NCI-H2196 (cell line): Measurements from ENCODE around the gene MT1F.

Source experiments
- DNase-seq: peaks from one replicate; lab custom pipeline; 2025; ENCODE audit not compliant: unreplicated experiment; lab: John Stamatoyannopoulos, UW

Gene MT1F

DNA sequence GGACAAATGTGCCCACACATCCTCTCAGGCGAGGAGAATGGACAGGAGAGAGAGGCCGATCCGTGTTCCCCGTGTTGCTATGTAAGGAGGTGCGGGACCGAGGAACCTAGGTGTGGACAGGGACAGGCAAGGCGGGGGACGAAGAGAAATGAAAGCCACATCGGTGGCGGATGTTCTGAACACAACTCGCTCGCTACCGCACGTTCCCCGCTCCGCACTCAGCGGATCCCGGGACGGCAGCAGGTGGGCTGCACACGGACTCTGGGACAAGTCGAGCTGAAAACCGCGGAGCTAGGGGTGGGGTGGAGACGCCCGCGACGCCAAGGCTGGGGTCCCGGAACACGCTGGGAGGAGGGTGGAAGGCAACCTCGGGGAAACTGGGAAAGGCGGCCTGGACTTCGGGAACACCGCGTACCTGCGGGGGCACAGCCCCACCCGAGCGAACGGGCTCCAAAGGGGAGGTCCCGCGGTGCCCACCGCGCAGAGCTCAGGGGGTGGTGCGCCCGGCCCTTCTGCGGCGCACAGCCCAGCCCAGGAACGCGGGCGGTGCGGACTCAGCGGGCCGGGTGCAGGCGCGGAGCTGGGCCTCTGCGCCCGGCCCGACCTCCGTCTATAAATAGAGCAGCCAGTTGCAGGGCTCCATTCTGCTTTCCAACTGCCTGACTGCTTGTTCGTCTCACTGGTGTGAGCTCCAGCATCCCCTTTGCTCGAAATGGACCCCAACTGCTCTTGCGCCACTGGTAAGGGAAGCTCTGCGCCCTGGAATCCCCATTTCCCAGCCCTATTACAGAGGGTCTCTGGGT lies 32.4 kb upstream of the MT1F start, which contains the start of gene MT1E:
Gene MT1E (plus strand): TSS at position 642 of the 803 bp plus-strand sequence. CDS start 71 bp downstream, at position 713.
- DNase-seq = no peak

- DNase-seq = no peak
These were observed 31.7 kb upstream of the MT1F start for GRCh38 chr16:56625943-56626654.

DNA sequence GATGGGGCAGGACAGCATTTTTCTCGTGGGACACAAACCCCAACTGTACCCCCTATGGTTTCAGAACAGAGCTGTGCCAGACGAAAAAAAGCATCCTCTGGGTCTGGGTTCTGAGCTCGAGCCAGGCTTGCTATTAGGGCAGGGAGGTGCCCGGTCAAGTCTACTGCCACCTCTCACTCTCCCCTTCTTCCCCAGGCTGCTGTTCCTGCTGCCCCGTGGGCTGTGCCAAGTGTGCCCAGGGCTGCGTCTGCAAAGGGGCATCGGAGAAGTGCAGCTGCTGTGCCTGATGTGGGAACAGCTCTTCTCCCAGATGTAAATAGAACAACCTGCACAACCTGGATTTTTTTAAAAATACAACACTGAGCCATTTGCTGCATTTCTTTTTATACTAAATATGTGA lies 31.1 kb upstream of the MT1F start:
- no peak for DNase-seq

DNA sequence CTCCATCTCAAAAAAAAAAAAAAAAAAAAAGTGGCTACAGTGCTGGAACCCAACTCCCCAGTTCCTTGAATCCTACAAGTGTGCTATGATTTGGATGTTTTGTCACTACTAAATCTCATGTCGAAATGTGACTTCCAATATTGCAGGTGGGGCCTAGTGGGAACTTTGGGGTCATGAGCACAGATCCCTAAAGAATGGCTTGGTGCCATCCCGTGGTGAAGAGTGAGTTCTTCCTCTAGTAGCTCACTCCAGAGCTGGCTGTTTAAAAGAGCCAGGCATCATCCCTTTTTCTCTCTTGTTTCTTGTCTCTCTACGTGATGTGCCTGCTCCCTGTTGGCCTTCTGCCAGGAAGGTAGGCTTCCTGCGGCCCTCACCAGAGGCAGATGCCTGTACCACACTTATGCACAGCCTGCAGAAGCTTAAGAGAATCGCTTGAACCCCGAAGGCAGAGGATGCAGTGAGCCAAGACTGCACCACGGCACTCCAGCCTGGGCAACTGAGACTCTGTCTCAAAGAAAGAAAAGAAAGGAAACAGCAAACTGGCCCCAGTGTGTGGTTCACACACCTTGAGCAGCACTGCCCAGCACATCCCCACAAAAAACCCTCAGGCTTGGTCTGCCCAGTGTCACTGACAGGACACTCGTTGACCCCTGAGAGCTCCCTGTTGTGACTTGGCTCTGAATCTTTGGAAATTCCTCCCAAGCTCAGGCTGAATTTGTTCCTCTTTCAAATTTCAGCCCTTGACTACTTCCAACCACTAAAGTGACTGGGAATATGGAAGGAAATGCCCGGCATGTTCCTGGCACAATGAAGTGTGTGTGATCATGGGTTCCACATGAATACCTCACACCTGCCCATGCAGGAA lies 29.0 kb upstream of the MT1F start:
- DNase-seq = no peak

DNA sequence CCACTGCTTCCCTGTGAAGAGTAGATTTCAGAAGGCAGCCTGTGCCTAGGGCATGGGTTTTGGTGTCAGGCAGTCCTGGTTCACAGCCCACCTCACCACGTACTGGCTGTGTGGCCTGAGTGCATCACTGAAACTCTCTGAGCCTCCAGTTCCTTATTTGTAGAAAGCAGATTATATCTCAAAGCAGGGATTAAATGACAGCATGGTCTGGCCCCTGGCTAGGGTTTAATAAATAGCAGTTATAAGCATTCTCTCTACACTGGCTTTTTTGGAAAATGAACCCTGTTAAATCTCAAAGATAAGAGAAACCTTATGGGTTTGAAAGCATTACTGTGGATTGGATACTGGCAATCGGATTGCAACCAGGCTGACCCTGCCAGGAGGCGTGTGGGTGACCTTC lies 28.2 kb upstream of the MT1F start:
- no peak for DNase-seq

- no peak for DNase-seq
These were observed 27.6 kb upstream of the MT1F start for GRCh38 chr16:56630134-56630533.

DNA sequence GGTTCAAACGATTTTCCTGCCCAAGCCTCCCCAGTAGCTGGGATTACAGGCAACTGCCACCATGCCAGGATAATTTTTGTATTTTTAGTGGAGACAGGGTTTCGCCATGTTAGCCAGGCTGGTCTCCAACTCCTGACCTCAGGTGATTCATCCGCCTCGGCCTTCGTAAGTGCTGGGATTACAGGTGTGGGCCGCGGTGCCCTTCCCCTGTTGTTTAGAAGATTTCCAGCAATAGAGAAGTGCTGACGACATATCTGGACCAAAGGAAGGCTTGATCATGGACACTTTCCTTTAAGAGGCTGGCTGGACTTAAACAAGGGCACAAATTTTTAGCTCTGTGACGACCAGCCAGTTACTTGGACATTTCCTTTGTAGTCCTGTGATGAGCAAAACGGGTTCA lies 26.6 kb upstream of the MT1F start:
- DNase-seq = no peak

GRCh38 chr16:56631832-56632155 lies 26.0 kb upstream of the MT1F start:
- DNase-seq = no peak

DNA sequence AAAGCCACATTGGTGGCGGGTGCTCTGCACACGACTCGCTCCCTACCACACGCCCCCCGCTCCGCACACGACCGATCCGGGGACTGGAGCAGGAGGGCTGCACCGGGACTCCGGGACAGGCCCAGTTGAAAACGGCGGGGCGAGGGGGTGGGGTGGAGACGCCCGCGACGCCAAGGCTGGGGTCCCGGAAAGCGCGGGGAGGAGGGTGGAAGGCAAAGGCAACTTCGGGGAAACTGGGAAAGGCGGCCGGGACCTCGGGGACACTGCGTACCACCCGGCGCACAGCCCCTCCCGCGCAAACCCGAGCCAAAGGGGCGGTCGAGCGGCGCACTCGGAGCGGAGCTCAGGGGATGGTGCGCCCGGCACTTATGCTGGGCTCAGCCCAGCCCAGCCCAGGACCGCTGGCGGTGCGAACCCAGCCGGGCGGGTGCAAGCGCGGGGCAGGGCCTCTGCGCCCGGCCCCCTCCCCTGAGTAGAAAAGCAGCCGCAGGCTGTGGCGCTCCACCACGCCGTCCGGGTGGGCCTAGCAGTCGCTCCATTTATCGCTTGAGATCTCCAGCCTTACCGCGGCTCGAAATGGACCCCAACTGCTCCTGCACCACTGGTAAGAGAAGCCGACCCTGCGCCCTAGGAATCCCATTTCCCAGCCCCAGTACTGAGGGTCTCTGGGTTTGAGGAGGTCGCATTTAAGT lies 25.5 kb upstream of the MT1F start, which contains the start of gene MT1M:
Gene MT1M (plus strand): TSS at position 504 of the 692 bp plus-strand sequence. CDS start 73 bp downstream, at position 577.
- DNase-seq = no peak

DNA sequence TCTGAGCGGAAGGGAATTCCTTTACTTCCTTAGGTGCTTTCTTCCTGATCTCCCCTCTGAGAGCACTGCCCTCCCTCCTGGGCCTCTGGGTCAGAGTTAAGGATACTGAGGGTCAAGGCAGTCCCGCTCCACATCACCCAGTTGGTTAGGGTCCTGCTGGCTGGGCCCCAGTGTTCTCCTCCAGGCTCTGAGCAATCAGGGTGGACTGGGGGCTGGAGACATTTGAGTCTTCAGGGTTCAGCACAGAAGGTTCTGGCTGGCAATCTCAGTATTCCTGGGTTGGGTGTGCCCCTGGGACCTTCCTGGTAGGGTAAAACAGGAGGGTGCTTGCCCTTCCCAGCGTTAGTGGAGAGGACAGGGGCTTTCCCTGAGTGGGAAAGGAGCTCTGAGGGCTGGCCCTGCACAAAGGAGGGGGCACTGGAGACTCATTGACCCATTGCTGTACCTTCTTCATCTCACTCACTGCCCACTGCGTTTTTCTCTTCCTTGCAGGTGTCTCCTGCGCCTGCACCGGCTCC lies 24.9 kb upstream of the MT1F start:
- no peak for DNase-seq

- no peak for DNase-seq
These were observed 24.2 kb upstream of the MT1F start for GRCh38 chr16:56633535-56633934.

DNA sequence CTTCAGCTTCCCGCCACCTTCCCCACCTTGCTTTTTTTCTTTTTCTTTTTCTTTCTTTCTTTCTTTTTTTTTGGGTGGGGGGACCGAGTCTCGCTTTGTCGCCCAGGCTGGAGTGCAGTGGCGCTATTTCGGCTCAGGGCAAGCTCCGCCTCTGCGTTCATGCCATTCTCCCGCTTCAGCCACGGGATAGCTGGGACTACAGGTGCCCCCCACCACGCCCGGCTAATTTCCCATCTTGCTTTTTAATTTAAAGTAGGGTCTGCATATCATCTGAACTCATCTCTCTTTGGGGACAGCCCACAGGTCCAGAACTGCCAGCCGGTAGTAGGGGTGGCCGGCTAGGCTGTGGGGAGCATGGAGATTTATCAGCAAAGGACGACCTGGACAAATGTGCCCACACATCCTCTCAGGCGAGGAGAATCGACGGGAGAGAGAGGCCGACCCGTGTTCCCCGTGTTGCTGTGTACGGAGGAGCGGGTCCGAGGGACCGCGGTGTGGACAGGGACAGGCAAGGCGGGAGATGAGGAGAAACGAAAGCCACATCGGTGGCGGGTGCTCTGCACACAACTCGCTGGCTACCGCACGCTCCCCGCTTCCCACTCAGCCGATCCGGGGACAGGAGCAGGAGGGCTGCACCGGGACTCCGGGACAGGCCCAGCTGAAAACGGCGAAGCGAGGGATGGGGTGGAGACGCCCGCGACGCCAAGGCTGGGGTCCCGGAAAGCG lies 22.9 kb upstream of the MT1F start:
- DNase-seq = no peak

DNA sequence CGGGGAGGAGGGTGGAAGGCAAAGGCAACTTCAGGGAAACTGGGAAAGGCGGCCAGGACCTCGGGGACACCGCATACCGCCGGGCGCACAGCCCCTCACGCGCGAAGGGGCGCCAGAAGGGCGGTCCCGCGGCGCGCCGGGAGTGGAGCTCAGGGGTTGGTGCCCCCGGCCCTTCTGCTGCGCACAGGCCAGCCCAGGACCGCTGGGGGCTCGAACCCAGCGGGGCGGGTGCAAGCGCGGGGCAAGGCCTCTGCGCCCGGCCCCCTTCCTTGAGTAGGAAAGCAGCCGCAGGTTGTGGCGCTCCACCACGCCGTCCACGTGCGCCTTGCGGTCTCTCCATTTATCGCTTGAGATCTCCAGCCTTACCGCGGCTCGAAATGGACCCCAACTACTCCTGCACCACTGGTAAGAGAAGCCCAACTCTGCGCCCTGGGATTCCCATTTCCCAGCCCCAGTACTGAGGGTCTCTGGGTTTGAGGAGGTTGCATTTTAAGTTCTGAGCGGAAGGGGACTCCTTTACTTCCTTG lies 22.3 kb upstream of the MT1F start:
- no peak for DNase-seq

- DNase-seq = no peak
These were observed 20.9 kb upstream of the MT1F start for GRCh38 chr16:56636616-56637413.

DNA sequence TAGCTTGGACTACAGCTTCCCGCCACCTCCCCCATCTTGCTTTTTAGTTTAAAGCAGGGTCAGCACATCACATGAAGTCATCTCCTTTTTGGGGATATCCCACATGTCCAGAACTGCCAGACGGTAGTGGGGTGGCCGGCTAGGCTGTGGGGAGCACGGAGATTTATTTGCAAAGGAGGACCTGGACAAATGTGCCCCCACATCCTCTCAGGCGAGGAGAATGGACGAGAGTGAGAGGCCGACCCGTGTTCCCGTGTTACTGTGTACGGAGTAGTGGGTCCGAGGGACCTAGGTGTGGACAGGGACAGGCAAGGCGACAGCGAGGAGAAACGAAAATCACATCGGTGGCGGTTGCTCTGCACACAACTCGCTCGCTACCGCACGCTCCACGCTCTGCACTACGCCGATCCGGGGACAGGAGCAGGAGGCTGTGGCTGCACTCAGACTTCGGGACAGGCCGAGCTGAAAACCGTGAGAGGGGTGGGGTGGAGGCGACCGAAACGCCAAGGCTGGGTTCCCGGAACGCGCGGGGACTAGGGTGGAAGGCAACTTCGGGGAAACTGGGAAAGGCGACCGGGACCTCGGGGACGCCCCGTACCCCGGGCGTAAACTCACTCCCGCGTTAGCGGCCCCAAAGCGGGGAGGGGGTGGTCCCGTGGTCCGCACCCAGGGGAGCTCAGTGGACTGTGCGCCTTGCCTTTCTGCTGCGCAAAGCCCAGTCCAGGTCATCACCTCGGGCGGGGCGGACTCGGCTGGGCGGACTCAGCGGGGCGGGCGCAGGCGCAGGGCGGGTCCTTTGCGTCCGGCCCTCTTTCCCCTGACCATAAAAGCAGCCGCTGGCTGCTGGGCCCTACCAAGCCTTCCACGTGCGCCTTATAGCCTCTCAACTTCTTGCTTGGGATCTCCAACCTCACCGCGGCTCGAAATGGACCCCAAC lies 19.7 kb upstream of the MT1F start, which contains the start of gene MT1A:
Gene MT1A (plus strand): TSS at position 853 of the 937 bp plus-strand sequence. CDS start 73 bp downstream, at position 926.
- no peak for DNase-seq

GRCh38 chr16:56639045-56639444 lies 18.7 kb upstream of the MT1F start:
- DNase-seq = no peak

DNA sequence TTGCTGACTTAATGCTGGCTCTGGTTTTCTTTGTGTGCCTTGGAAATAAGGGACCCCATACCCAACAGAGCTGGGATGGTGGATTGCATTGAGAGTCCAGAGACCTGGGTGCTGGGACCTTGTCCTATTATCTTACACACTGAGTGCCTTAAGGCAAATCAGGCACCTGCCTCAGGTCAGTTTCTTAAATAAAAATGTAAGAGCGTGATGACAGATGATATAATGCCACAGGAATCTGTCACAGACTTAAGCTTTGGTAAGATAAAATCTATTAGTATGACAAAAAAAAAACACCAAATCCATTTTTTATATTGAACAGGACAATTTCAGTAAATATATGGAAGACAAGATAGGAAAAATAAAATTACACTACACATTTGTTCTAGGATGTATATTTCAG lies 17.7 kb upstream of the MT1F start:
- no peak for DNase-seq

DNA sequence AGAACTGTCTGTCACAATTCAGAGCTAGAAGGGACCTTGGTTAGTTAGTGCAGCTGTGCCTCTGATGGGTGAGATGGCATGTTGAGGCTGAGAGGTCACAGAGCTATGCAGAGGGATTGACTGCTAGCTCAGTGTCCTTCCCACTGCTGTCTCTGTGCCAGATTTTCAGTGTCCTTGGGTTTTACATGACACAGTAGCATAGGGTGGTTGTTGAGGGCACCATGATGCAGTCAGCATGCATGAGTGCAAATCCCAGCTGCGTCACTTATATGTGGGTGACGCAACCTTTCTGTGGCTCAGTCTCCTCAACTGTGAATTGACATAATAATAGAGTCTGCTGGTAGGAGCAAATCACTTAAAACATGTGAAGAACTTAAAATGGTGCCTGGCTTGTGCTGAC lies 16.6 kb upstream of the MT1F start:
- DNase-seq = no peak
